ENCODE measurements around the gene GDPD1. TPM values are rescaled to one million over a fixed set of nuclear protein-coding genes. Genes with fewer than 3 reads are reported as not detected.

GDPD1 gene
- total RNA-seq, 2 donors from 2014 or later = 2.3 TPM; not detected in 1

DNA sequence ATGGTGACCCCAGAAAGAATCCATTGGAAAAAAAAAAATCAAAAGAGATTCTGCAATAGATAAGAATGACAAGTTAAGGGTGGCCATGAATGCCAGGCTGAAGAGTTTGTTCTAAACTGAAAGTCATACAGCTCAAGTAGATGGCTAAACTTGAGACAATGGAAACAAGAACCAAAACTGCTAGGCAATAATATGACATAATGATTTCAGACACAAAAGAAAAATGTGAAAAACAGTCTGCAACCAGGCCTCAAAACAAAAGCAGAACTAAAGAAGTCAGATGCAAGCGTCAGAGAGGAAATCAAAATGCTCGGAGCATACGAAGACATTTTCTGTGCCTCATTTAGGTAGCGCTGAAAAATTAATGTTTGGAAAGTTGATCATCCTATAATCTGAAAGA lies 56.7 kb downstream of the GDPD1 start:
- Histone ChIP-seq H3K4me3 (no peak overlapping the region), H3K27ac (peak overlapping the region in 1 of 4 donors; percentile 58), H3K4me1 (no peaks in the 10 kb centered on the region), H3K36me3 (replicated peaks in 1 of 2; ENCODE audit: insufficient read depth in 1 of 2, low read depth in 2 of 2) (no peaks in the 10 kb centered on the region), H3K9me3 (no peaks in the 10 kb centered on the region), H3K27me3 (no peaks in the 10 kb centered on the region)
- WGBS, 2 donors = 83 to 93% methylated on average over 4 of the region's 4 CpGs
- ATAC-seq = no peak
- no peak for DNase-seq
- TF ChIP-seq POLR2A (IDR thresholded peaks at IDR 0.05) = no peak
- TF ChIP-seq, protein P1, sequence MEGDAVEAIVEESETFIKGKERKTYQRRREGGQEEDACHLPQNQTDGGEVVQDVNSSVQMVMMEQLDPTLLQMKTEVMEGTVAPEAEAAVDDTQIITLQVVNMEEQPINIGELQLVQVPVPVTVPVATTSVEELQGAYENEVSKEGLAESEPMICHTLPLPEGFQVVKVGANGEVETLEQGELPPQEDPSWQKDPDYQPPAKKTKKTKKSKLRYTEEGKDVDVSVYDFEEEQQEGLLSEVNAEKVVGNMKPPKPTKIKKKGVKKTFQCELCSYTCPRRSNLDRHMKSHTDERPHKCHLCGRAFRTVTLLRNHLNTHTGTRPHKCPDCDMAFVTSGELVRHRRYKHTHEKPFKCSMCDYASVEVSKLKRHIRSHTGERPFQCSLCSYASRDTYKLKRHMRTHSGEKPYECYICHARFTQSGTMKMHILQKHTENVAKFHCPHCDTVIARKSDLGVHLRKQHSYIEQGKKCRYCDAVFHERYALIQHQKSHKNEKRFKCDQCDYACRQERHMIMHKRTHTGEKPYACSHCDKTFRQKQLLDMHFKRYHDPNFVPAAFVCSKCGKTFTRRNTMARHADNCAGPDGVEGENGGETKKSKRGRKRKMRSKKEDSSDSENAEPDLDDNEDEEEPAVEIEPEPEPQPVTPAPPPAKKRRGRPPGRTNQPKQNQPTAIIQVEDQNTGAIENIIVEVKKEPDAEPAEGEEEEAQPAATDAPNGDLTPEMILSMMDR (IDR thresholded peaks at IDR 0.05) = no peak
- intact Hi-C loops (cut with DNase I) = no loop called here

DNA sequence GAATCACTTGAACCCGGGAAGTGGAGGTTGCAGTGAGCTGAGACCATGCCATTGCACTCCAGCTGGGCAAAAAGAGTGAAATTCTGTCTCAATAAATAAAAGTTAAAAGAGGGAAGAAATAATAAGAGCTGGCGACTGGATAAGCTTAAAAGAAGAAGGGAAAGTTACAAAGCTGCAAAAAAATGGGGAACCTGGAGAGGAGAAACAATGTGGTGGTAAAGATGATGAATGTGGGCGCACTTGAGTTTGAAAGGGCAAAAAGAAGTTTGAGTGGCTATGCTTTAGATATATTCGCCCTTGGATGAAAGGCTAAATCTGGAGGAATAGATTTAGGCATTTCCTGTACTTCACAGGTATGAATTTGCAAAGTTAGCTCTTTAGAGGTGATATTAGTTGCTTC lies 58.1 kb downstream of the GDPD1 start:
- 73 to 78% methylated on average over 4 of the region's 4 CpGs for WGBS, 2 donors
- H3K4me1 ChIP-seq = no peaks in the 10 kb centered on the region
- H3K27me3 ChIP-seq = no peaks in the 10 kb centered on the region
- no peaks in the 10 kb centered on the region for H3K9me3 ChIP-seq
- no peak overlapping the region for H3K4me3 ChIP-seq
- intact Hi-C loops (cut with DNase I) = no loop called here
- TF ChIP-seq POLR2A (IDR thresholded peaks at IDR 0.05) = no peak
- TF ChIP-seq, protein P1 (IDR thresholded peaks at IDR 0.05) = no peak
- DNase-seq (no peak), ATAC-seq (no peak)
- no peaks in the 10 kb centered on the region for H3K36me3 ChIP-seq (replicated peaks in 1 of 2; ENCODE audit: insufficient read depth in 1 of 2, low read depth in 2 of 2)
- H3K27ac ChIP-seq = peak overlapping the region in 1 of 4 donors; percentile 58

DNA sequence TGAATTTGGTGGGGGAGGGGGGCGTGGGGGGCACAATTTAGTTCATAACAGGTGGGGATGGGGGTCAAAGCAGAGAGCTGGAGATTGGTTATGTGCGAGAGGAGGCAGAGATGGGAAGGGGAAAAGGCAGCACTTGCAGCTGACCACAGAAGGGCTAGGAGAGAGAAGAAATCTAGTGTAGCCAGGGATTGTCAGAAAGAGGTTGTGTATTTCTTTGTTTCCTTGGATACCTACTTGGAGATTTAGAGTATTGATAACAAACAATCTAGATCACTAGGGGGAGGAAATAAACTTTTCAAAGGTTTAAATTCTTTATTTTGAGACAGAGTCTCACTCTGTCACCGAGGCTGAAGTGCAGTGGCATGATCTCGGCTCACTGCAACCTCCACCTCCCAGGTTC lies 64.0 kb downstream of the GDPD1 start:
- intact Hi-C loops (cut with DNase I) = no loop called here
- Histone ChIP-seq H3K4me1 (no peaks in the 10 kb centered on the region), H3K9me3 (no peaks in the 10 kb centered on the region), H3K27me3 (no peaks in the 10 kb centered on the region), H3K4me3 (no peak overlapping the region), H3K36me3 (replicated peaks in 1 of 2; ENCODE audit: insufficient read depth in 1 of 2, low read depth in 2 of 2) (no peaks in the 10 kb centered on the region), H3K27ac (no peak overlapping the region)
- no peak for DNase-seq
- TF ChIP-seq POLR2A (IDR thresholded peaks at IDR 0.05) = no peak
- TF ChIP-seq, protein P1 (IDR thresholded peaks at IDR 0.05) = no peak
- no peak for ATAC-seq
- 76 to 85% methylated on average over 4 of the region's 4 CpGs for WGBS, 2 donors

DNA sequence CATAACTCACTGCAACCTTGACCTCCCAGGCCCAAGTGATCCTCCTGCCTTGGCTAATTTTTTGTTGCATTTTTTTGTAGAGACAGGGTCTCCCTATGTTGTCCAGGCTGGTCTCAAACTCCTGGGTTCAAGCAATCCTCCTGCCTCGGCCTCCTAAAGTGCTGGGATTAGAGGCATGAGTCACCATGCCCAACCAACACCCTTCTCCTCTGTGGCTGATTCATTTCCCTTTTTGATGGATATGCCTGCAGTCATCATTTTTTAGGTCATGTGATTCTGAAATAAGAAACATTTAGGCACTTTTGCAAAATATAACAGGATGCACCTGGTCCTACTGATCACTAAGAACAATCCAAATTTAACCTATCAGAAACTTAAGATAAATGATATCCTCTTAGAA lies 67.1 kb downstream of the GDPD1 start:
- H3K27me3 ChIP-seq = no peaks in the 10 kb centered on the region
- peaks cover 22% of the 10 kb centered on the region for H3K4me1 ChIP-seq
- 31 to 79% methylated on average over 1 of the region's 1 CpG for WGBS, 2 donors
- no peaks in the 10 kb centered on the region for H3K36me3 ChIP-seq (replicated peaks in 1 of 2; ENCODE audit: insufficient read depth in 1 of 2, low read depth in 2 of 2)
- ATAC-seq (no peak), DNase-seq (peak in 1 of 4 donors; percentile 15)
- no peaks in the 10 kb centered on the region for H3K9me3 ChIP-seq
- no peak overlapping the region for H3K27ac ChIP-seq
- TF ChIP-seq, protein P1 (IDR thresholded peaks at IDR 0.05) = no peak
- TF ChIP-seq POLR2A (IDR thresholded peaks at IDR 0.05) = no peak
- no peak overlapping the region for H3K4me3 ChIP-seq
- intact Hi-C loops (cut with DNase I) = no loop called here

DNA sequence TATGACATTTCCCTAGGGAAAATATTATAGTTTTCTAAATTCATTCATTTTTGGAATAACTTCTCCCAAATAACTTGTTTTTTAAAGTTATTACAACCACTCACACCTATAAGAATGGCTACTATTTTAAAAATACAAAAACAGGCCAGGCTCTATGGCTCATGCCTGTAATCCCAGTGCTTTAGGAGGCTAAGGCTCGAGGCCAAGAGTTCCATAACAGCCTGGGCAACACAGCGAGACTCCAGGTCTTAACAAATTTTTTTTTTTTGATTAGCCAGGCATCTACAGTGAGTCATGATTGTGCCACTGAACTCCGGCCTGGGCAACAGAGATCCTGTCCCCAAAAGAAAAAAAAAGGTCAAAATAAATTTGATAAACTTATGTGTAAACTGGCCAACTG lies 67.6 kb downstream of the GDPD1 start:
- Histone ChIP-seq H3K9me3 (no peaks in the 10 kb centered on the region), H3K4me1 (peaks cover 24% of the 10 kb centered on the region), H3K27ac (no peak overlapping the region), H3K27me3 (no peaks in the 10 kb centered on the region), H3K36me3 (replicated peaks in 1 of 2; ENCODE audit: insufficient read depth in 1 of 2, low read depth in 2 of 2) (no peaks in the 10 kb centered on the region), H3K4me3 (no peak overlapping the region)
- intact Hi-C loops (cut with DNase I) = no loop called here
- TF ChIP-seq POLR2A (IDR thresholded peaks at IDR 0.05) = no peak
- TF ChIP-seq, protein P1 (IDR thresholded peaks at IDR 0.05) = no peak
- 72 to 87% methylated on average over 3 of the region's 3 CpGs for WGBS, 2 donors
- ATAC-seq (no peak), DNase-seq (no peak)
